Stomach (tissue), 4 donors: ENCODE data around the gene NRROS.

Source experiments
- EP300 ChIP-seq: sonication (generic); formaldehyde crosslinking; IDR thresholded peaks from one replicate; pipeline ENCODE4 v1.6.1; 2017; ENCODE audit warnings: antibody characterized with exemption
- TF ChIP-seq, protein P1 (sequence below), 7 experiments: fragments of 450-650 bp in 4 of 7; fragments of 200-600 bp in 3 of 7; sonication (generic) in 3 of 7; IDR thresholded peaks; one replicate each; pipeline ENCODE4 v1.5.1; 2016 to 2019; ENCODE audit warnings: antibody characterized with exemption in 7 of 7, control low read depth in 2 of 7, mild to moderate bottlenecking in 1 of 7

DNA sequence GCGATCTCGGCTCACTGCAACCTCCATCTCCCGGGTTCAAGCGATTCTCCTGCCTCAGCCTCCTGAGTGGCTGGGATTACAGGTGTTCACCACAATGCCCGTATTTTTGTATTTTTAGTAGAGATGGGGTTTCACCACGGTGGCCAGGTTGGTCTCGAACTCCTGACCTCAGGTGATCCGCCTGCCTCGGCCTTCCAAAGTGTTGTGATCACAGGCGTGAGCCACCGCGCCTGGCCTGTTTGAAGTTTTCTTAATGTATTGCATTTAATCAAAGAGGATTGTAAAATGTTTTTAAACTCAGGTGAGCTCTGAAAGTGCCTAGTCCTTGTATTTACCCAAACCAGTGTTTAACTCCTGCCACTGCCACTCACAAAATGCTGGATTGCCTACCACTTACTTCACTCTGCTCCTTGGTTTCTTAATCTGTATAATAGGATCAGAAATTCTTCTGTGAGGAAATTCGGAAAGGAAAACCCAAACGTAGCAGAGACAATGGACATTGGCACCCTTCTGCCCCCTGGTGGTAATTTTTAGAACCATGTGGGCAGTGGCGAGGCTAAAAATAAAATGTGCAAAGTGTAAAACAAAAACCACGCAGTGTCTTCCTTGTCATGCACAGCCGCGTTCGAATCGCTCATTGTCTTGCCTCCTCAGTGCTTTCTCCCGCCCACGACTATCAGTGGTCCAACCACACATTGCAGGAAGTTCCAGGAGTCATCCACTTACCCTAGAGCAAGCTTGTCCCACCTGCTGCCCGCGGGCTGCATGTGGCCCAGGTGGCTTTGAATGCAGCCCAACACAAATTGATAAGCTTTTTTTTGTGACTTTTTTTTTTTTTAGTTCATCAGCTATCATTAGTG, 45.3 kb downstream of the NRROS start:
- TF ChIP-seq, protein P1, sequence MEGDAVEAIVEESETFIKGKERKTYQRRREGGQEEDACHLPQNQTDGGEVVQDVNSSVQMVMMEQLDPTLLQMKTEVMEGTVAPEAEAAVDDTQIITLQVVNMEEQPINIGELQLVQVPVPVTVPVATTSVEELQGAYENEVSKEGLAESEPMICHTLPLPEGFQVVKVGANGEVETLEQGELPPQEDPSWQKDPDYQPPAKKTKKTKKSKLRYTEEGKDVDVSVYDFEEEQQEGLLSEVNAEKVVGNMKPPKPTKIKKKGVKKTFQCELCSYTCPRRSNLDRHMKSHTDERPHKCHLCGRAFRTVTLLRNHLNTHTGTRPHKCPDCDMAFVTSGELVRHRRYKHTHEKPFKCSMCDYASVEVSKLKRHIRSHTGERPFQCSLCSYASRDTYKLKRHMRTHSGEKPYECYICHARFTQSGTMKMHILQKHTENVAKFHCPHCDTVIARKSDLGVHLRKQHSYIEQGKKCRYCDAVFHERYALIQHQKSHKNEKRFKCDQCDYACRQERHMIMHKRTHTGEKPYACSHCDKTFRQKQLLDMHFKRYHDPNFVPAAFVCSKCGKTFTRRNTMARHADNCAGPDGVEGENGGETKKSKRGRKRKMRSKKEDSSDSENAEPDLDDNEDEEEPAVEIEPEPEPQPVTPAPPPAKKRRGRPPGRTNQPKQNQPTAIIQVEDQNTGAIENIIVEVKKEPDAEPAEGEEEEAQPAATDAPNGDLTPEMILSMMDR (IDR thresholded peaks at IDR 0.05): peak in 5 of 7 experiments; percentile 75 to 91 (median 84)
- no peak for TF ChIP-seq EP300
